GDM1 (cell line): Measurements from ENCODE around the gene SUCLG2.
"Not testable (repeated sequence)": the region's sequence is repeated elsewhere in the genome, so short reads cannot be mapped to it uniquely, and the experiment has no call there.

Experiments used
- DNase-seq: peaks from one replicate; lab custom pipeline; 2025; lab: John Stamatoyannopoulos, UW

The SUCLG2 gene

GRCh38 chr3:67559029-67559605, 95.3 kb downstream of the SUCLG2 start:
- DNase-seq, result no peak

GRCh38 chr3:67558426-67558825, 96.0 kb downstream of the SUCLG2 start:
- DNase-seq, result no peak

GRCh38 chr3:67557848-67558355, 96.5 kb downstream of the SUCLG2 start:
- no peak for DNase-seq

- DNase-seq, result no peak
Measured at GRCh38 chr3:67551361-67552016, 102.9 kb downstream of the SUCLG2 start.

- no peak for DNase-seq
Measured at GRCh38 chr3:67550541-67550940, 103.9 kb downstream of the SUCLG2 start.

- DNase-seq, result not testable (repeated sequence)
Measured at GRCh38 chr3:67542502-67543250, 111.7 kb downstream of the SUCLG2 start.

- DNase-seq, result no peak
Measured at GRCh38 chr3:67540198-67540894, 114.1 kb downstream of the SUCLG2 start.

GRCh38 chr3:67537203-67537602, 117.2 kb downstream of the SUCLG2 start:
- not testable (repeated sequence) for DNase-seq

GRCh38 chr3:67535006-67535405, 119.4 kb downstream of the SUCLG2 start:
- no peak for DNase-seq

- DNase-seq, result no peak
Measured at GRCh38 chr3:67534594-67534993, 119.8 kb downstream of the SUCLG2 start.

GRCh38 chr3:67531181-67532101, 123.0 kb downstream of the SUCLG2 start:
- DNase-seq, result no peak

- no peak for DNase-seq
Measured at GRCh38 chr3:67529915-67530314, 124.5 kb downstream of the SUCLG2 start.

- no peak for DNase-seq
Measured at GRCh38 chr3:67529337-67529736, 125.1 kb downstream of the SUCLG2 start.

GRCh38 chr3:67526246-67526645, 128.2 kb downstream of the SUCLG2 start:
- no peak for DNase-seq

GRCh38 chr3:67524046-67524445, 130.4 kb downstream of the SUCLG2 start:
- DNase-seq, result no peak

GRCh38 chr3:67522081-67522480, 132.3 kb downstream of the SUCLG2 start:
- DNase-seq, result no peak

- DNase-seq, result no peak
Measured at GRCh38 chr3:67521053-67521646, 133.3 kb downstream of the SUCLG2 start.

- no peak for DNase-seq
Measured at GRCh38 chr3:67518236-67518635, 136.2 kb downstream of the SUCLG2 start.

- DNase-seq, result no peak
Measured at GRCh38 chr3:67517781-67518180, 136.6 kb downstream of the SUCLG2 start.

- DNase-seq, result no peak
Measured at GRCh38 chr3:67516496-67516895, 137.9 kb downstream of the SUCLG2 start.

GRCh38 chr3:67515778-67516177, 138.6 kb downstream of the SUCLG2 start:
- no peak for DNase-seq
